Fibroblast of the aortic adventitia (primary cell): Measurements from ENCODE around the gene TAL1. TPM values are rescaled to one million over a fixed set of nuclear protein-coding genes. Genes with fewer than 3 reads are reported as not detected.
A peak's percentile ranks its signal among the peaks of the same experiment; 100 is the strongest.

Source experiments
- DNase-seq: peaks from one replicate; pipeline ENCODE4 v3.0.0-alpha.2; 2010; ENCODE audit warnings: low read depth
- H3K4me3 ChIP-seq: 2 replicates; pipeline ENCODE4 v1.5.1; 2011; ENCODE audit warnings: low read depth, mild to moderate bottlenecking, control low read depth, low read length, moderate library complexity
- total RNA-seq: library from RNA; depleted of rRNA; stranded (reverse); fragments of >200 nt; gene quantifications from 2 replicates; pipeline ENCODE4 v1.2.3, GENCODE V29; 2012; ENCODE audit warnings: low replicate concordance
- TF ChIP-seq, protein P1 (sequence below): IDR thresholded peaks from 2 replicates; pipeline ENCODE4 v1.5.1; 2011; ENCODE audit warnings: mild to moderate bottlenecking, low read length, control low read depth, inconsistent platforms; ENCODE audit not compliant: insufficient read depth

The TAL1 gene
- total RNA-seq, 1 donor = 0.36 TPM

DNA sequence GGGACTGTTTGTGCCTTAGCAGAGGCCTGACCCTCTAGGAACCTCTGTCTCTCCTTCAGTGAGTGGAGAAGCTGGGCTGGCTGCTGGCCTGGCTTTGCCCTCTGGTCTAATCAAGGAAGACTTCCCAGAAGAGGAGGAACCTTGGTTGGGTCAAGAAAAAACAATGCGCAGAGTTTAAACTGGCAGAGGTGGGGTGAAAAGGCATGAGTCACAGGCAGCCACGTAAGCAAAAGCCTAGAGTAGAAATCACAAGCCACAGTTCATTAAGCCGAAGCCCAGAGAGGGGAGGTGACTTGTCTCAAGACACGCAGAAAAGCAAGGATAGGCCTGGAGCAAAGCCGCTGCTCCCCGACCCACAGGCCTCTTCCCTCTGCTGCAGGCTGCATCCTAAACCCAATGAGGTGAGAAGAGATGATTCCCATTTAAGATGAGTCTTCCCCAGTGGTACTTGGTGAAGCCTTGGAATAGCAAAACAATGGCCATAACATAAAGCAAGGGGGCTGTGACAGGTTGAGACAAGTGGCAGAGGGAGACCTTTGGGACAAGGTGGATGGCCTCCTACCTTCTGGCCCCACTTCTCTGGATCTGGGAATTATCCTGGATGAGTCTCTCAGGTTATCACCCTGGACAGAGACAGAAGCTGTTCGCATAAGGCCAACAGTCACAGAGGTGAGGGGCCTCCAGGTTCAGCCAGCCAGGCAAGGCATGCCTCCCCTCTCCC is 49.9 kb downstream of the TAL1 start:
- TF ChIP-seq, protein P1, sequence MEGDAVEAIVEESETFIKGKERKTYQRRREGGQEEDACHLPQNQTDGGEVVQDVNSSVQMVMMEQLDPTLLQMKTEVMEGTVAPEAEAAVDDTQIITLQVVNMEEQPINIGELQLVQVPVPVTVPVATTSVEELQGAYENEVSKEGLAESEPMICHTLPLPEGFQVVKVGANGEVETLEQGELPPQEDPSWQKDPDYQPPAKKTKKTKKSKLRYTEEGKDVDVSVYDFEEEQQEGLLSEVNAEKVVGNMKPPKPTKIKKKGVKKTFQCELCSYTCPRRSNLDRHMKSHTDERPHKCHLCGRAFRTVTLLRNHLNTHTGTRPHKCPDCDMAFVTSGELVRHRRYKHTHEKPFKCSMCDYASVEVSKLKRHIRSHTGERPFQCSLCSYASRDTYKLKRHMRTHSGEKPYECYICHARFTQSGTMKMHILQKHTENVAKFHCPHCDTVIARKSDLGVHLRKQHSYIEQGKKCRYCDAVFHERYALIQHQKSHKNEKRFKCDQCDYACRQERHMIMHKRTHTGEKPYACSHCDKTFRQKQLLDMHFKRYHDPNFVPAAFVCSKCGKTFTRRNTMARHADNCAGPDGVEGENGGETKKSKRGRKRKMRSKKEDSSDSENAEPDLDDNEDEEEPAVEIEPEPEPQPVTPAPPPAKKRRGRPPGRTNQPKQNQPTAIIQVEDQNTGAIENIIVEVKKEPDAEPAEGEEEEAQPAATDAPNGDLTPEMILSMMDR = no peak
- no peak overlapping the region for H3K4me3 ChIP-seq
- peak; percentile 65 for DNase-seq

DNA sequence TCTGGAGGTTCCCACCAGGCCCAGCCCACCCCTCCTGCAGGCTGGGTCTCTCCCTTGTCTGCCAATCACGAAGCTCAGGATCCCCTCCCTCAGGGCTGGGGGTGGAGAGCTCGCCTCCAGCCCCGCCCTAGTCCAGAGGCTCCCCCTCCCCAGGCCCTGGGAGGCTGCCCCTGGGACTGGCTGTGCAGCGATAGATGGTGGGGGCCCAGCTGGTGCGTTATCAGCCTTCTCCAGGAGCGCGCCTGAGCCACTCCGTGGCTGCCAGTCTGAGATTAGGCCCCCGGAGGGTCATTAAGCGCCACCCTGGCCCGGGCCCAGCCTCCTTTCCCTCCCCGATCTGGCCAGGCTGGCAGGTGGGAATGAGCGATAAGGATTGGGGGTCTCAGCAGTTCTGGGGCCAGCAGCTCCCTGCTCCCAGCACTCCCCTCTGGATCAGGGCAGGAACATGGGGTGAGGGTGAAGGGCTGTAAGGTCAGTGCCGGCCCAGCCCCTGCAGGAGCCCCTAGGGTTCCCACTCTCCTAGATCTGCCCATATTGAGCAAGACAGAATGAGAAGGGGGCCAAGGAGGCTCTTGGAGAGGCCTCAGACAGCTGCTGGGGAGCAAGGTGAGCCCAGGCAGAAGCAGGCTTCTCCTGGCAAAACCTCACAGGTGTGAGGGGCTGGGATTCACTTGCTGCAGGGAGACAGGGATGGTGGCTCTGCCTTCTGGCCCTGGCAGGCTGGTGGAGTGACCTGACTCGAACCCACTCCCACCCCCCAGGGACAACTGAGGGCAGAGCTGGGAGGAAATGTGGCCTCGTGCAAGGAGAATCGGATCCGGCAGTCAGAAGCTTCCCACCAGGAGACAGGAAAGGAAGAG is 50.7 kb downstream of the TAL1 start:
- no peak for DNase-seq
- TF ChIP-seq, protein P1 = no peak
- no peak overlapping the region for H3K4me3 ChIP-seq

DNA sequence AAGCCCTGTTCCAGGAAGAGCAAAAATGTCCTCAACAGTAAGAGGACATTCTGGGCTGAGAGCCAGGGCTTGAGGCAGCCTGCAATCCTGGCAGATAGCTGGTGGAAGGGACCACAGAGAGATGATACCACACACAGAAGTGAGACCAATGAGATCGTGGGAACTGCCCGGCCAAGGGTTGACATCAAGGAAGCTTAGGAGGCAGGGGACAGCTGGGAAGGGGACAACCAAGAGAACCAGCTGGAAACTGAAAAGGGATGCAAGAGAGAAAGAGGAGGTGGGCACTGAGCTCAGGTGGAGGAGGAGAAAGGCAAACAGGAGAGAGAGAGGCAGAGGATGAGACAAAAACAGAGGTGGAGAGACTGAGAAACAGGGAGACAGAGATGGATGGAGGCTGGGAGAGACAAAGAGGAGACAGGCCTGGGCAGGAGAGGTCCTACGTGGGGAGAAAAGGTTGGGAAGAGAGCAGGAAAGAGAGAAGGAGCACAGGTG is 51.4 kb downstream of the TAL1 start:
- TF ChIP-seq, protein P1 = no peak
- no peak overlapping the region for H3K4me3 ChIP-seq
- peak; percentile 28 for DNase-seq

DNA sequence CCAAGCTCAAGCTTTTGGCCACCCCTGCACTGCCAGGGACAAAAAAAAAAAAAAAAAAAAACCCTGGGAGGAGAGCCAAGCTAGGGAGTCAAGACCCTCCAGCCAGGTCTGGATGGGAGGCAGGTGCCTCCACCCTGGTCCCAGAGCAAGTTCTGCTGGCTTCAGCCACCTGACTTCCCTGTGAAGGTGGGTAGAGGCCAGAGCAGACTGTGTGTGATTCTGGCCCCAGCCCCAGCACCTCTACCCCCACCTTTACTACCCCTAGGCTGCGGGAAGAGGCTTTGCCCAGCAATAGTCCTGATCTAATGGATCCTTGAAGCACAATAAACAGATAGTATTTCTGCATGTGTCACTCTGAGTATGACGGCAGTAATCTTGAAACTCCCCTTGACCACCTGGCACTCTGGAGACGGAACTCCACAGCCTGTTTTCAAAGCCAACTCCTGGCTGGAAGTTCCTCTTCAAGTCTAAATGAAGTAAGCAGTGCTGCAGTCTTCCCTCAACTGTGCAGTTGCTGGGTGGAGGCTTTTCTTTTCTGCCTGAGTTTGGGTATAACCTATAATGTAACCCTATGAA is 51.9 kb downstream of the TAL1 start:
- no peak for DNase-seq
- peak overlapping the region; percentile 64 for H3K4me3 ChIP-seq
- TF ChIP-seq, protein P1 = no peak

DNA sequence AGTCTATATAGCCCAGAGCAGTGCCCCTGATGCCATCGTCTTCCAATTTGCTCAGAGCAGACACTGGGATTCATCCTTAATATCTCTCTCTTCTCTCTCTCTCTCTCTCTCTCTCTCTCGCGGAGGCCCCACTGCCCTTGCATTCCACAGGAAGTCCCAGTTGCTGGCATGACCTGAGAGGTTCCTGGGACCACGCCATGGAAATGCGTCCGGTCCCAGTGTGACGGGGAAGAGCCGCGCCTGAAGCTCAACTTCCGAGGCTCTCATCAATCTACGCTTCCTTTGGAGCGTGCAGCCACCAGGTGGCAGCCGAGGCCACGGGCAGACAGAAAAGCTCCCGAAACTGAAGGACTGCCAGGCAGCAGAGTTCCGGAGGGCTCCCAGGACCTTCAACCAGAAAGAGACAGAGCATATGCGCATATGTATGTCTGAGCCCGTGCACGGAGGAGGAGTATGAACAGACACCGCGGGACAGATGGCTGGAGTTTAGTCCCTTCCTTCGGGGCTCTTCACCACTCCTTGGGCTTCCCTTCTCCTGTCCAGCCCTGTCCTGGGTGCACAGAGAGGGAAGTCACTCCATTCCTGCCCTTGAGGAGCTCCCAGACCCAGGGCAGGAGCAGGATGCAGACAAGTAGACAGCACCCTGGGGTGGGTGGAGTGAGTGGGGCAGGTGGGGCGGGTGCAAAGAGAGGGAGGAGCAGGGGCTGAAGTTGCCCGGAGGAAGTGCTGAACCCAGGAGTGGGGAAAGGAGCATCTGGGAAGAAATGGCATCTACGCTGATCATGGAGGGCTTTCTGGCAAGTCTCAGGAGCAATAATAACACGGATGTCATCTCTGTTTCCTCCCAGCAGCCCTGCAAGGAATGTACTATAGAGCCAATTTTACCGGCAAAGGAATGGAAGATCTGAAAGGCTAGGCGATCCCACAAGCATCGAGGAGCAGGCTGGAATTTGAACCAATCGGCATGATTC is 52.7 kb downstream of the TAL1 start:
- TF ChIP-seq, protein P1 = peak; percentile 93
- H3K4me3 ChIP-seq = peak overlapping the region; percentile 64
- DNase-seq = peak; percentile 94

DNA sequence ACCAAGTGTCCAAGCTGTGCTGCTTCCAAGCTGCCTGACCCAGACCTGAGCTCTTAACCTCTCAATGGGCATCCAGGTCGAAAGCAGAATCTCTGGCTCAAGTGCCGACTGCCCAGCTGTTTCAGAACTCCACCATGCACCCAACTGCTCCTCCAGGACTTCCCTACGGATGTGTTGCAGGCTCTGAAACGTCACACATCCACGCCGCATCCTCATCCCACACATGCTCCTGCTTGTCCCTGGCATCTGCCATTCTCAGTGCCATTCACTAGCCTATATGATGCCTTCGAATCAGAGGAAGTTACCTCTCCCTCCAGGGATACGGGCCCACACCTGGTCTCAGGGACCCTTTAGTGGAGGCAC is 53.4 kb downstream of the TAL1 start:
- DNase-seq = no peak
- peak overlapping the region; percentile 57 for H3K4me3 ChIP-seq
- TF ChIP-seq, protein P1 = no peak
